ENCODE results near the gene CCDC83.

DNA sequence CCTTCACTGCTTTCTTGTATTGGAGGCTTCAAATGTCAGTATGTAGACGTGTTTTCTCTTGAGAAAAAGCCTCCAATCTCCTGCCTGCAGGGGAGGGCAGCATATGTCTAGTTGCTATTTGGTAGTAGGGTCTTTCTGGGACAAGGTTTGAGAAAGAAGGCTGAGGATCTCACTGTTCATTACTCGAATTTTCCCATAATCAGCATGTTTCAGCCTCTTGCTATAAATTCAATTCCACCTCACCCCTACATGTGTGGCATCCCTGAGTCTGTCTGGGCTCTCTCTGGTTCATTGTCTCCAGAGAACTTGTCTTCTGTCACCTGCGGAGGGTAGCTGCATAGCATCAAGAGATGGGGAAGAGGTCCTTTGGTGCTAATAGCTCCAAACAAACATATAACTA, 19.5 kb upstream of the CCDC83 start:
- TF ChIP-seq, protein P1, sequence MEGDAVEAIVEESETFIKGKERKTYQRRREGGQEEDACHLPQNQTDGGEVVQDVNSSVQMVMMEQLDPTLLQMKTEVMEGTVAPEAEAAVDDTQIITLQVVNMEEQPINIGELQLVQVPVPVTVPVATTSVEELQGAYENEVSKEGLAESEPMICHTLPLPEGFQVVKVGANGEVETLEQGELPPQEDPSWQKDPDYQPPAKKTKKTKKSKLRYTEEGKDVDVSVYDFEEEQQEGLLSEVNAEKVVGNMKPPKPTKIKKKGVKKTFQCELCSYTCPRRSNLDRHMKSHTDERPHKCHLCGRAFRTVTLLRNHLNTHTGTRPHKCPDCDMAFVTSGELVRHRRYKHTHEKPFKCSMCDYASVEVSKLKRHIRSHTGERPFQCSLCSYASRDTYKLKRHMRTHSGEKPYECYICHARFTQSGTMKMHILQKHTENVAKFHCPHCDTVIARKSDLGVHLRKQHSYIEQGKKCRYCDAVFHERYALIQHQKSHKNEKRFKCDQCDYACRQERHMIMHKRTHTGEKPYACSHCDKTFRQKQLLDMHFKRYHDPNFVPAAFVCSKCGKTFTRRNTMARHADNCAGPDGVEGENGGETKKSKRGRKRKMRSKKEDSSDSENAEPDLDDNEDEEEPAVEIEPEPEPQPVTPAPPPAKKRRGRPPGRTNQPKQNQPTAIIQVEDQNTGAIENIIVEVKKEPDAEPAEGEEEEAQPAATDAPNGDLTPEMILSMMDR (IDR thresholded peaks at IDR 0.05; ENCODE audit: extremely low read depth in 1 of 2, insufficient read depth in 1 of 2, low read depth in 1 of 2, low read length in 2 of 2), result no peak
- TF ChIP-seq MYC (IDR thresholded peaks at IDR 0.05; ENCODE audit: low read depth, low read length) (no peak), EZH2 (IDR thresholded peaks at IDR 0.05; ENCODE audit: borderline replicate concordance, low read depth, low read length, severe bottlenecking) (no peak)

Measured in endothelial cell of umbilical vein (primary cell).